GM12892 (cell line): Measurements from ENCODE around the gene SVIL.

Source experiments
- POLR2A ChIP-seq: IDR thresholded peaks from 2 replicates; pipeline ENCODE4 v1.6.1; 2011; ENCODE audit warnings: low read depth, low read length, control low read depth
- POLR2AphosphoS5 ChIP-seq: IDR thresholded peaks from 2 replicates; pipeline ENCODE4 v1.6.1; 2011; ENCODE audit warnings: low read depth, low read length, control low read depth
- TAF1 ChIP-seq: IDR thresholded peaks from 2 replicates; pipeline ENCODE4 v1.6.1; 2011; ENCODE audit warnings: low read depth, mild to moderate bottlenecking, control low read depth, low read length, borderline replicate concordance

DNA sequence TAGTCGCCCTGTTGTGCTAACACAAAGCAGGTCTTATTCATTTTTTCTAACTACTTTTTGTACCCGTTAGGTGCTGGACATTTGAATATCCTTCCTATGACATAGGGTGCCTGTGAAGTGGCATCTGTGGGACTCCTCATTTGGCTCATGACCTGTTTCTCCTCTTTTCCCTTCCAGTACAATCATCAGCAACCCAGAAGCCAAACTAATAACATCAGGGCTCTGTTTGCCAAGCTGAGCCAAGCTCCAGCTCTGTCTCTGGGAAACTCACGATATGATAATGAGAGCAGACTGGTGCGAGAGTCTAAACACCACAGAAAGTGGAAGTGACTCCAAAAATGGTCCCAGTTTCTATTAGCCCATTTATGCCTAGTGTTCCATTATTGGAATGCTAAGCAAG is 92.0 kb downstream of the SVIL start:
- TF ChIP-seq POLR2A (no peak), POLR2AphosphoS5 (no peak), TAF1 (no peak)
